NCI-H2081 treated with DMSO at 0.1 percent for 48 hours (cell line): Measurements from ENCODE around the gene TAF13.

Experiments used
- DNase-seq: peaks from one replicate; lab custom pipeline; 2025; lab: John Stamatoyannopoulos, UW

Gene TAF13, protein sequence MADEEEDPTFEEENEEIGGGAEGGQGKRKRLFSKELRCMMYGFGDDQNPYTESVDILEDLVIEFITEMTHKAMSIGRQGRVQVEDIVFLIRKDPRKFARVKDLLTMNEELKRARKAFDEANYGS

DNA sequence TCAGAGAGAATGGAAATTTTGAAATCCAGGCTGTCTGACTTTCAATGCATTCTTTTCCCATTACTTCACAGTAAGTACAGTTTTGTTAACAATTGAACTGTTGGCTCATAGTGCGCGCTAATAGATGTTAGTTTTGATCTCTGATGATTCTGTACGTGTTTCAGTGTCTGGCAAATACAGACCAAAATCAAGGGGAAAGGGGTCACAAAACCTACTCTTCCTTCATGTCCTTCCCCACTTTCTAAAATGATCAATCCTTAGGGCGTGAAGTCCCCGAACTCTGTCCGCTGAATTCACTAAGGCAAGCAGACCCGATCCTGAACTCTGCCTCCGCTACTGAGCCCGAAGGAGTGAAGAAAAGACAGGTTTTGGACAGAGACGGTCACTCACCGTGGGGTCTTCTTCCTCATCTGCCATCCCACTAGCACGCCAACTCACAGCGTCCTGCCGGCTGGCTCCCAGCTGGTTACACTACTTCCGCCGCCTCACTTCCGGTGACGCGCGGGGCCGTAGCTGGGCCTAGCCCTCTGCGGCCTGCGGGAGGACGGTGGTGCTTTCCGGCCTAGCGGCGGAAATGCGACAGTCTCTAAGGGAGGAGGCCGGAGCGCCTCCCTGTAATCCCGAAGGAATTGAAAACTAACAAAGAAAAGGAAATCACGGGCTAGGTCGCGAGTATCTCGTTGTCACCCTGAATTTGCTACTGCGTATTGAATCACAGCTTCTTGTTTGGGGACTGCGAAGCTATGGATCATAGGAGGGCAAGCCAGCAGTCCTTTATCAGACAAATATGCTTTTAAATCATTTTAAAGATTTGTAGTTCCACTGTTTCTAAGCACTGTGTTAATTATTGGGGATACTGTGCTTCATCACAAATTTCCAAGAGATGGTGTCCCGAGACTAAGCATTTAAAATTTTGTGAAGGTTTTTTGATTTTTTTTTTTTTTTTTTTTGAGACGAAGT, at the start of gene TAF13:
TAF13 (minus strand) TSS at position 473 of the 960 bp plus-strand sequence; CDS start at position 417, 56 bp downstream.
- DNase-seq: peak; percentile 74

- no peak for DNase-seq
These were observed 44.6 kb upstream of the TAF13 start for GRCh38 chr1:109120356-109120755.

GRCh38 chr1:109118089-109118488, 42.3 kb upstream of the TAF13 start:
- DNase-seq: no peak

GRCh38 chr1:109116286-109116685, 40.5 kb upstream of the TAF13 start:
- peak; percentile 26 for DNase-seq

DNA sequence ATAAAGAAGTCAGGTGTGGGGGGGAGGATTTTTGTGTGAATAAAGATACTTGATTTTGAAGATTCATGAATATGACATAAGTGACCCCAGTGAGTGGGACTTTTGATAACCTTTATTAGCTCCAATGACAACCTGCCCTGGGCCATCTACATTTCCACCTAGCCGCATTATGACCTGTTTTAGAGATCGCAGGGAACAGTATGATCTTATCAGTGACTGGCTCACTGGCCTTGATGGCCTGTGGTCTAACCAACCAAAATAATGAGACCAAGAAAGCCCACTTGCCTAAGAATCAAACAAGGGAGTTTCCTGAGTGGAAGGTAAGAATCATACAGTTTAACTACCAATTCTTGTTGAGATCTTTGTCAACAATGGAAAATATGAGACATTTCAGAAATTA, 39.9 kb upstream of the TAF13 start:
- no peak for DNase-seq

GRCh38 chr1:109114342-109114674, 38.5 kb upstream of the TAF13 start:
- DNase-seq: no peak

- no peak for DNase-seq
These were observed 38.0 kb upstream of the TAF13 start, which contains the start of gene ELAPOR1 for GRCh38 chr1:109113590-109114341. Gene ELAPOR1 (plus strand): TSS chr1:109114115. CDS start chr1:109114184, 69 bp downstream.

GRCh38 chr1:109112652-109113285, 37.0 kb upstream of the TAF13 start:
- DNase-seq: no peak

DNA sequence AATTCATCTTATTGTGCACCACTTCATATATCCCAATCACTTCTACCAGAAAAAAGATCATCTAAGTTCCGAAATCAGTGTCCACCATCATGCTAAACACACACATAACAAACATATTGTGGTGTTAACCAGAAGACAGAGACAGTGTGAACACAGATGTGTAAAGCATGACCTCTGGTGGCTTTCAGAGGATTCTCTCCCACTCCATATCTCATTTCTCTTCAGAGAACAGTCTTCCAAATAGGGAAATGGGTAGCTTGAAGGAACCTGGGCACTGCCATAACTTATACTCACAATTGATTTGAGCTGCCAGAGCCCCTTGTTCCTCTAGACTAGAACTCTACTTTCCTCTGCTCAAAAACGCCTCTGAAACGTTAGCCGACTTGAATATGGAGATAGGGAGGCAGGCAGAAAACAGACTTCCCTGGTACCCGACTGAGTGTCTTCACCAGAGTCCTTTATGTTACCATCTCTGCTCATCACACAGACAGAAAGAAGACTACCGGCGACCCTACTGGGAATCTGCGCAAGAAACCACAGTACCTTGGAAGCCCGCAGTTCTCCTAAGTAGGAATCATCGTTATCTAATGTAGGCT, 36.4 kb upstream of the TAF13 start:
- no peak for DNase-seq

- no peak for DNase-seq
These were observed 35.7 kb upstream of the TAF13 start for GRCh38 chr1:109111386-109112055.

GRCh38 chr1:109109906-109110305, 34.1 kb upstream of the TAF13 start:
- DNase-seq: no peak

DNA sequence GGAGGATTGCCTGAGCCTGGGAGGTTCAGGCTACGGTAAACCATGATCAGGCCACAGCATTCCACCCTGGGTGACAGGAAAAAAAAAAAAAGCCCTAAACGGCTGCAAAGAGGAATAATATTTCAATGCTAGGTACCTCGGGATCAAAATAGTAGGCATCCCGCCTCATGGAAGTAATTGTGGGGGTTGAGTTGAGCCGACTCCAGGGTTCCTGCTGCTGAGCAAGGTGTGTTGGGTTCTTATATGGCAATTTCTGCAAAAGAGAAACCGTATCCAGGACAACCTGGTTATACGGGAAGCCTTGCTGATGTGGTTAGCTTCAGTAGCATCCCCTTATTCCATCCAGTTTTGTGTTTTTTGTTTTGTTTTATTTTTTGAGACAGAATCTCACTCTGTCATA, 32.0 kb upstream of the TAF13 start:
- DNase-seq: no peak

DNA sequence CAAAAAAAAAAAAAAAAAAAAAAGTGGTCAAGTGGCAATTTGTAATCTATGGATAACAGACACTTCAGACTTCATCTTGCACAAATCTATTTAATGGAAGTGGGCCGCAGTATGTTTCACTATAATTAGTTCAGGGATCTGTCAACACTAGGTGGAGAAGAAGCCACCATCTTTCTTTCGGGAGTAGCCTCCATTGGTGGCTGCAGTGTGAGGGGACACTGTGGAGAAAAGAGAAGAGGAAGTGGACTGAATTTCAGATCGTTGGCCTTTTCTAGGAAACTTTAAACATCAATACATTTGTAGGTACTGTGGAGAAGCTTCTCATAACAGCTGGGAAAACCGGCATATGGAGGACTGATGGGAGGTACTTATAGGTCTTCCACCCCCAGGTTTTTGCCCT, 30.1 kb upstream of the TAF13 start:
- no peak for DNase-seq

DNA sequence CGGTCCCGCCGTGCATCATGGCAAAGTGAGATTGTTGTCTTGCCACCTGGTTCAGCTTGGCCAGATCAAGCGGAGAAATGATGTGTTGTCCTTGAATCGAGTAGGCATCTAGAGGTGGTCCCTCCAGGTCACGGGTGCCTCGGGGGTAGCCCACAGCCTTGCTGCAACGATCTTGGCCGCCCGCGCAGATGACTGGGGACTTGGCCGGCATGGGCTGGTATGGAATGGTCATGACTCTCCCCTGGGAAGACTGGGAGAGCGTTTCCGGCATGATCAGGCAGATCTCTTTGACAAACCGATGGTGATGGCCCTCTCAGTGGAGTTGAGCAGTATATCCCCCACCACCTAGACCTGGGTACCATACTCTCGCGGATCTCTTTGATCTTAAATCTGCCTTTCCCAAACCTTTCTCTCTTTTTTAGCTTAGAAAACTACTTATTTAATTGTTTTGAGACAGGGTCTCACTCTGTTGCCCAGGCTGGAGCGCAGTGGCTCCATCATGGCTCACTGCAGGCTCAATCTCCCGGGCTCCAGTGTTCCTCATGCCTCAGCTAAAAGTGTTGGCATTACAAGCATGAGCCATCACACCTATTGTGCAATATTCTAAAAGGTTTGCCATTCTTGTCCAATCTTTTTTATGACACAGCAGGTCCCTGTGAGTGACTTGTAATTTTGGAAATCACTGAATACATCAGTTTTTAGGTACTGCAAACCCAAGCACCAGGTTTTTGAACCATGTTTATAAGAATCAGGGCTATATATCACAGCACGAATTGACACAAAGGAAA, 28.8 kb upstream of the TAF13 start:
- DNase-seq: no peak

DNA sequence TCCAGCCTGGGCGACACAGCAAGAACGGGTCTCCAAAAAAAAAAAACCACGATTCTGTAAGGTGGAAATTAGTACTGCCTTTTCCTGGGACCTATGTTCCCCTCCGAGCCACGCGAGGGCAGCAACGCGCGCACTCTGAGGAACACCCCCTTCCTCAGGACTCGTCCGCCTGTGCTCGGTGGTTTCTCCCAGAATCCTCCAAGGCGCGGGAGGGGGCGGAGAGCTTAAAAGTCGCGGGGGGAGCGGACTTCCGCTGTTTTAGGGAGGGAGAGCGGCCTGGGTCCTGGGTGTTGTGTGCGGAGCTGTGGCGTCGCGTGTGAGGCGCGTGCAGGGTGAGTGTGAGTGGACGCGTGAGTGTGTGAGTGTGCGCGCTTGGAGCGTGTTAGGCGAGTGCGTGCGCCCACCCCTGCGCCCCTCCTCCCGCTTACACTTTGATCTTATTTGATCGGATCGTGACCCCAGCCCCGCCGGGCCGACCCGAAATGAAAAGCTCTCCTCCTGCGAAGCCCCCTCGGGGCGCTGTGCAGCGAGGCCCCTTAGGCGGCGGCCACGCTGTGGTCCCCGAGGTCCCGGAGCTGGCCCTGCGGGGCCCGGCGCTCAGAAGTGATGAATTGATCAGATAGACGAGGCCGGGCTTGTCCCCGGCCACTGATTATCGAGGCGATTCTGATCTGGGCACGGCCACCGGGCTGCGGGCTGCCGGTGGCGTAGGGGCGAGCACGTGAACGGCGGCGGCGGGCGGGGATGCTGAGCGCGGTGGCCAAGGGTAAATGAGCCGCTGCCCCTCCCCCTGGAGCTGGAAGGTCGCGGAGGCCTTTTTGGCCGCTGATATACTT, 24.4 kb upstream of the TAF13 start:
- DNase-seq: peak; percentile 58

DNA sequence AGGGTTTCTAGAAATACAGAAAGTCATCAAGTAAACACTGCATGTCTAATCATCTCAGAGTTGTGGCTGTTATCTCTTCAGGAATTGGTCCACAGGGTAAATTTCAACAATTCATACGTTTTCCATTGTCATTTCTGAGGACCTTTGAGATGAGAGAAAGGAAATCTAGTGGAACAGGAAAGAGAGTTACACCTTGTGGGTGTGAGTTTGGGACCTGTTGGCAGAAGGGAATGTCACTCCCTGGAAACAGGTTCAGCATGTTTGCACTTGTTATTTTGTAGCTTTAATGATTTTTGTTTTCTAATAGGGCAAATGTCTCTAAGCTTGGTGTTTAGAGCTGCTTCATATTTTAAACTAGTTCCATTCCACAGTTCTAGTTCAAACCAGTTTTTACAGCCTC, 20.3 kb upstream of the TAF13 start:
- no peak for DNase-seq

- DNase-seq: no peak
These were observed 19.8 kb upstream of the TAF13 start for GRCh38 chr1:109095631-109096030.

- no peak for DNase-seq
These were observed 19.1 kb upstream of the TAF13 start for GRCh38 chr1:109094871-109095270.

DNA sequence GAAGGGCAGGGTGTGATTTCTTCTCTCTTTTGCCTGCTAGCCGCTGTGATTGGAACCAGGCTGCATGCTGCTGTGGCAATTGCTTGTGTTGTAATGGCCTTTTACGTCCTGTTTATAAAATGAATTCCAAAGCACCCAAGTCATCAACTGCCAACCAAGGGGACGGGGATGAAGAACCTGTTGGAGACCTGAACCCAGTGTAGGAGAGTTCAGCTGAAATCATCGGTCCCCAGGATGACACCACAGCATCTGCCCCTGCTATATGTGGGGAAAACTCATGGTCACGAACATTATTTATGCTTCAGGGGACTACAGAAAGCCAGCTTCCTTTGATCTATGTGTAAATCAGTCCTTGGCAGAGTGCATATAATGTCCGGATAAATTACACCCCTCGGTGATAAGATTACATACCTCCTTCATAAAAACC, 18.6 kb upstream of the TAF13 start:
- no peak for DNase-seq

GRCh38 chr1:109091839-109092193, 16.0 kb upstream of the TAF13 start:
- no peak for DNase-seq
